ENCODE results near the gene PHF21B.

DNA sequence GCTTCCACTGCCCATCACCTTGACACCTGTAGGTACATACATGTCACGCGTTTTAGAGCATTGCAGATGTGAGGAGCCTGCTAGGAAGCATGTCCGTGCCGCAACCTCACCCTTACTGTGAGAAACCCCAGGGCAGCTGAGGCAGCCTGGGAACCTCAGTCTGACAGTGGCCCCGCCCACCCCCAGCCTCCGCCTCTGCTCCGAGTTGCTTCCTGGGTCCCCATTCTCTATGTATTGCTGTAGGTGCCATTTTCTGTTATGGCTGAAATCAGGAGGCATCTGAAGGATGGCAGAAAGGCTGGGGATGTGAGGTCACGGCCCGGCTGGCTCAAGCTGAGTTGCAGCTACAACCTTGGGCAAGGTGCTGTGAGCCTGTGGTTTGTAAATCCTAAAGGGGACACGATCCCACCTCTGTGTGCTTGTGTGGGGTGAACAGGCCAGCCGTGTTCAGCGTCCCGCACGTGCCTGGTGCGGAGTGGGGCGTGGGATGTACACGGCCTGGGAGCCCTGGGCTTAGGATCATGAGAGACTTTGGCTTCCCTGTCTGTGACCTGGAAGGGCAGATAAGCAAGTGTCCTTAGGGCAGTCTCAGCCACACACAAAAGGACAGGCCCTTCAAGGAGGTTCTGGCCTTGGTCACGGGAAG lies 102.7 kb downstream of the PHF21B start:
- TF ChIP-seq POLR2A (IDR thresholded peaks at IDR 0.05; ENCODE audit: low read depth) (no peak), EP300 (IDR thresholded peaks at IDR 0.05) (no peak)

Data from esophagus muscularis mucosa (tissue), 2 donors.